ENCODE results near the gene NPTXR. TPM values are rescaled to one million over a fixed set of nuclear protein-coding genes. Genes with fewer than 3 reads are reported as not detected.
A peak's percentile ranks its signal among the peaks of the same experiment; 100 is the strongest.

Gene NPTXR
- total RNA-seq, 1 donor from 2014 or later = 24.7 TPM

GRCh38 chr22:38799265-38800002 lies 44.4 kb downstream of the NPTXR start:
- no peak for DNase-seq (ENCODE audit: low read depth)

DNA sequence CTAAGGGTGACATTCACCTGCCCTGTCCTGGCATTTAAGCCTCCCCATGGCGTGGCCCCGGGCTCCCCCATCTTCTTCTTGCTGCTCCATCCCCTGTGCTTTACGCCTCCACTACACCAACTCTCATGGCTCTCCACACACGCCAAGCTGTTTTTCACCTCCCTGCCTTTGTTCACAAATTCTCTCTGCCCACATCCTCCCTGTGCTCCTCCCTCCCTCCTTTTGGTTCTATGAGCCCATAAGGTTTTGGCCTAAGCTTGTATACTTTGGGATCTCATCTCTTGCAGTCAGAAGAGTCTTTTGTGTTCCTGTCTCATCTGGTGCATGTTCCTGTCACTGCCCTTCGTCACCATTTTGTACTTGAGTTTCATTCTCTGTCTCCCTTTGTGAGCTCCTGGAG lies 45.3 kb downstream of the NPTXR start:
- no peak for DNase-seq (ENCODE audit: low read depth)

DNA sequence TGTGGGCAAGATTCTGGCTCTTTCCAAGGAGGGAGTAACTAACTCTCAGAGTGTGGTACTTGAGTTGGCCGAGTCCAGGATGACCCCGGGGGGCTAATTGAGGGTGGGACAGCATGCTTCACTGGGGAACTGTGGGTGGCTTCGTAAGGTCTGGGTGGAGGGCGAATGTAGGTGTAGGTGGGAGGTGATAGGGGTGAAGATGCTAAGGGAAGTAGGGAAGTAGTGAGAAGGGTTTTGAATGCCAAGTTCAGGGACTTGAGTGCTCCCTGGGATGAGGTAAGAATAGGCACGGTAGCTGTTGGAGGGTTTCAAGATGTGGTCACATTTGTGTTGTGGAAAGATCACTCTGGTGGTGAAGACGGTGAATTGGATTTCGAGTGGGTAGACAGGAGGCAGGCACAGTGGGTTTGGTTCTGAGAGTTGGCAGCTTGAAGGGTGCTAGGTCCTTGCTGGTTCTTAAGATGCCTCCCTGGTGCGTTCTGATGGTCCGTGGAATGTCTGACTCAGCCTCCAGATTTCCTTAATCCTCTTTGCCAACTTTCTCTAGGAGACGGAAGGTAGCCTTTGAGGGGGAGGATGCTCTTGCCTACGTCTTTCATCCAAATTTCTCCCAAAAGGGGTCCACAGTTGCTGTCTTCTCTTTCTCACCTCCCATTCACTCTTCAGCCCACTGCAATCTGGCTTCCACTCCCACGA lies 47.4 kb downstream of the NPTXR start:
- no peak for DNase-seq (ENCODE audit: low read depth)

DNA sequence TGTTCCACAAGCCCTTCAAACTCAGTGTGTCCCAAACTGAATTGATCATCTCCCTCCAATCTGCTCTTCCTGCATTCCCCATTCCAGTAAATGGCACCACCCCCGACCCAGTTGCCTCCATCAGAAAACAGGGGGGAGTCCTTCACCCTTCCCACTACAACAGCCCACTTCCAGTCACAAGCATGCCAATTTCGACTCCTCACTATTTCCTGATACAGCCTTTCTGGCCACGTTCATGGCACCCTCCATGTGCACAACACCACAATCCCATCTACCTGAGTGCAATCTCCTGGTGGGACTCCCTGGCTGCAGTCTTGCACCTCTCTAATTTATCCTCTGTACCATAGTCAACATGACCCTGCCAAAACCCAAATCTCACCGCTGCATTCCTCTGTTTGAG lies 48.3 kb downstream of the NPTXR start:
- DNase-seq (ENCODE audit: low read depth) = no peak

- DNase-seq (ENCODE audit: low read depth) = peak; percentile 99
Measured at GRCh38 chr22:38793721-38794466, 49.9 kb downstream of the NPTXR start, which contains the start of gene DNAL4. TSS of gene DNAL4 (minus strand) at chr22:38794143. CDS start at chr22:38782731, 11,412 bp downstream.

DNA sequence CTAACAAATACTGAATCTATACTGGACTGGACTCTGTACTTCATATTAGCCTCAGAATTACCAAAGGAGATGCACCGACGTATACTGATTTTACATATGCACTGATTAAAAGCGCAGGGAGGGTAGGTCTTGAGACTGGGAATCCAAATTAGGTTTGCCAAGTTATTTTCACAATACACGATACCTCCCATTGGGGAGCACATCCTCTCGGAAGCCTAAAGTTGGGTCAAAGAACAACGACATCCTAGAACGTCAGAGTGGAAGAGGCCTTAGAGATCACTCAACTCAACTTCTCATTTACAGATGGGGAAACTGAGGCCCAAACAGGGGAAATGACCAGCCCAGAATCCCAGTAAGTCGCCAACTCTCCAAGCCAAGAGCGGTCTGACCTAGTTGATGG lies 50.5 kb downstream of the NPTXR start:
- no peak for DNase-seq (ENCODE audit: low read depth)

DNA sequence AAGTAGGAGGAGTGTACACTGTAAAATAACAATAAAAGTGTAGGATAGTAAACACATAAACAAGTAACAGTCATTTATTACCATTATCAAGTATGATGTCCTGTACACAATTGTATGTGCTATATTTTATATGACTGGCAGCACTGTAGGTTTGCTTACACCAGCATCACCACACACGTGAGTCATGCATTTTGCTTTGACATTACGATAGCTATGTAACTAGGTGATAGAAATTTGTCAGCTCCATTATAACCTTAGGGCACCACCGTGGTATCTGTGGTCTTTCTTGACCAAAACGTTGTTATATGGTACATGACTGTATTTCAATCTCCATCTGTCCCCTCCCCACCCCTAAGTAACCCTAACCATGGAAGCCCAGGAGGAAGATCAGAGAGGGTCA lies 51.0 kb downstream of the NPTXR start:
- peak; percentile 34 for DNase-seq (ENCODE audit: low read depth)

GRCh38 chr22:38789606-38790005 lies 54.2 kb downstream of the NPTXR start:
- DNase-seq (ENCODE audit: low read depth) = no peak

DNA sequence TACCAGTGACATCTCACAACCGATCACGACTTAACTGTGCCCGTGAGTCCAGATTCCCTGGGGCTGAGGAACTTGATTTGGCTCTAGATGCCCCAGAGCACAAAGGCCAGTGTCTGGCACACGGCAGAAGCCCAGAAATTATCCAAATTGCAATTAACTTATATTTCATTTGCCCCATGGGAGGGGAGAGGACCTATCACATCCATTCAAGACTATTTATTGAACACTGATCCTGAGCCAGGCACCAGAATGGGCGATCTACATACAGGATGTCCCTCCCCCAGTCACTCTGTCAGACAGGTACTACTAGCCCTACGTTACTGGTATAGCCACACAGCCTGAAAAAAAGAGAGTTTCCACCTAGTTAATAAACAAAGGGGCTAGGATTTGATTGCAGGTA lies 55.0 kb downstream of the NPTXR start:
- no peak for DNase-seq (ENCODE audit: low read depth)

GRCh38 chr22:38788021-38788816 lies 55.6 kb downstream of the NPTXR start:
- DNase-seq (ENCODE audit: low read depth) = peak; percentile 88

DNA sequence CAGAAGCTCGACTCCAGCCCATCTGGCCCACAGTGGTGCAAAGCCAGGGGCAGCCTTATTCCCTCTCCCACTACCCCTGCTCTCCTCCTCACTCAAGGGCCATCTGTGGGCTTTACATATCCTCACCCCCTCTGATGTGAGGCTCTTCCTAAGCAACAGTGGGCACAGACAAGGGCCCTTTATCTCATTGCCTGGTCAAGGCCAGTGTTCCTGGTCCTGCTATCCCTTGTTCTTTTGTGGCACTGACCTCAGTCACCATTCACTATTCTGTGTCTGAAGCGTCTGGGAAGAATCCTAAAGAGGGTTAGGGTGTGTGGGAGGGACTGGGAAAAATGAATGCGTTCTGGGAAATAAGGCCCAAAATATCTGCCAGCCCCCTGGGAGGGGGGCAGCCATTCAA lies 57.2 kb downstream of the NPTXR start:
- no peak for DNase-seq (ENCODE audit: low read depth)

DNA sequence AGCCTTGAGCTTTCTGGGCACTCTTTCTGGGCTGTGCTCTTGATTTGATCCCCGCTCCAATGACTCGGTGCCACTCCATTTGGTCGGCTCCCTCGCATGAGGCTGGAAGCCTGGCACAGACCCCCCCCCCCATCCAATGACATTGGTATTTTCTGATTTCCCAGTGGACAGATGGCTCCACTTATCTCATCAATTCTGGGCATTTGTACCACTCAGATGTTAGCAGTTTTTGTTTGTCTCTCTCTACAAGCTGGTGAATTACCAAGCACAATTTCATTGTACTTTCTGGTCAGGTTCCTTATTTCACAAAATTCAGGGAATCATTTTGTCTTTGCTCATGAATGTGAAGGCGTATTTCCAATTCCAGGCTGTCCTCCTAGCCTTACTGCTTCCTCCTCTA lies 59.0 kb downstream of the NPTXR start:
- no peak for DNase-seq (ENCODE audit: low read depth)

DNA sequence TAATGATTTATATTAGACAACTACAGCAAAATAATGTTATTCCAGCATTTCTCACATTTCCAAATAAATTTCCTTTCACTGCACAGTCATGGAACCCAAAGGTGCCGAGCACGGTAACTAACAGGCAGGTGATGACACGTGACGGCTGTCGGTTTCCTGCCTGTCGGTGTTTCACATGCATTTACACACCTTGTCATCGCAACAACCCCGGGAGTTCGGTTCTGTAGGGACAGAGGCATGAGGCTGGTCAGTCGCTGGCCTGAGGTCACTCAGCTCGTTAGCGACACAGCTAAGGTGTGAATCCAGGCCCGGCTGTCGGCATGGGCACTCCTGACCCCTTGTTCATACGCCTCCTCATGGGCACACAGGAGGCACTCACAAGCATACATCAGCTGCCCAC lies 59.8 kb downstream of the NPTXR start:
- no peak for DNase-seq (ENCODE audit: low read depth)

DNA sequence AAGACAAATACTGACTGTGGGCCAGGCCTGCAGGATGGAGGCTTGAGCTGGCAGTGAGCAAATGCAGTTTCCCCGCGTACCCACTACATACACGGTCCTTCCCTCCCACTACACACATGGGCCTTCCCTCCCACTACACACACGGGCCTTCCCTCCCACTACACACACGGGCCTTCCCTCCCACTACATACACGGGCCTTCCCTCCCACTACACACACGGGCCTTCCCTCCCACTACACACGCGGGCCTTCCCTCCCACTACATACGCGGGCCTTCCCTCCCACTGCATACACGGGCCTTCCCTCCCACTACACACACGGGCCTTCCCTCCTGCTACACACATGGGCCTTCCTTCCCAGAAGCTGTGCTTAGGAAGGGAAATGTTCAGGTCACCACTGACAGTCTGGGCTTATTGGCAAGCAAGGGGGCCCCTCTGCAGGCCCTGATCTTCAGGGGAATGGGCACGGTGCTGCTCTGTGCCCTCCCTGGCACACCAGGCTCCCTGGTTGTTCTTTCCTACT lies 60.7 kb downstream of the NPTXR start:
- no peak for DNase-seq (ENCODE audit: low read depth)

DNA sequence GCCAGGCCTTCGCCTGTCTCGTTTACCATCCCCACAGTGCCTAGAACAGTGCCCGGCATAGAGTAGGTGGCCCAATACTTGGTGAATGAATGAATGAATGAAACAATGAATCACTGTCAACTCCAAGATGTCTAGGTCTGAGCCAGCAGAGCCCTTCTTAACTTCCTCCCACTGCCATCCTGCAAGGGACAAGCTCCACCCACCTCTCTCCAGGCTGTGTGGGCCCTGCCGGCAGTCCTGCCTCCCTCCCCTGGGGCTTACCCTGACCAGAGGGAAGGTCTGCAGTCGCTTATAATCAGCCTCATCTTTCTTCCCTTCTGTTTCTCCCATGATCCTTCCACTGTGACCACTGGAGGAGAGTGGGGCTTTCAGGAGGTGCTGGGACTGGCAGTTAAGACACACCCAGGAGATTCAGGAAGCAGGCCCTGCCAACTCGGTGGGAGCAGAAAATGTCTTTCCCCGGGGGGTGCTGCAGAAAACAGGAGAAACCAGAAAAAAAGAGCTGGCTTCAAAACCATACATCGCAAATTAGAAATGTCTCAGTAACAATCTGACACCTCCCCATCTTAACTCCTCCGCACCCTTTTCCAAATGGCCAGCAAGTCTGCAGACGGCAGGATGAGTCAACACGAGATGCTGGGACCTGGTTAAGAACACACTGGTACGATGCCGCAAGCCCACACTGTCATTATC lies 61.3 kb downstream of the NPTXR start:
- DNase-seq (ENCODE audit: low read depth) = no peak

- no peak for DNase-seq (ENCODE audit: low read depth)
Measured at GRCh38 chr22:38781033-38781432, 62.8 kb downstream of the NPTXR start.

GRCh38 chr22:38777087-38777671 lies 66.6 kb downstream of the NPTXR start:
- no peak for DNase-seq (ENCODE audit: low read depth)

DNA sequence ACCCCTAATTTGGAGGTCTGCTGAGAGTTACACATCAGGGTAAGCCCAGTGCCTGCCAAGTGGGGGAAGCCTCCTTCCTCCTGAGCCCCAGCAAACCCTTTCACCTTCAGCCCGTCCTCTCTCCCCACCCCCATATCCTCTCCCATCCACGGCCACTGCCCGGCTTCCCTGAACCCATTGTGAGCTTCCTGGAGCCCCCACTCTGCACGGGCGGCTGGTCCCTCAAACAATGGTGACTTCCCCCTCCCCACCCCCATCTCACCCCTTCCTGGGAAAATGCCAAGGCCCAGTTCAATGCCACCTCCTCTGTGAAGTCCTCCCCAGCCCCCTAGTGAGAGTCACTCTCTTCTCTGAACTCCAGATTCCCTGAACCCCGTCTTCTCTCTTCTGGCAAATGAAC lies 67.7 kb downstream of the NPTXR start:
- DNase-seq (ENCODE audit: low read depth) = no peak

GRCh38 chr22:38775656-38776055 lies 68.2 kb downstream of the NPTXR start:
- no peak for DNase-seq (ENCODE audit: low read depth)

DNA sequence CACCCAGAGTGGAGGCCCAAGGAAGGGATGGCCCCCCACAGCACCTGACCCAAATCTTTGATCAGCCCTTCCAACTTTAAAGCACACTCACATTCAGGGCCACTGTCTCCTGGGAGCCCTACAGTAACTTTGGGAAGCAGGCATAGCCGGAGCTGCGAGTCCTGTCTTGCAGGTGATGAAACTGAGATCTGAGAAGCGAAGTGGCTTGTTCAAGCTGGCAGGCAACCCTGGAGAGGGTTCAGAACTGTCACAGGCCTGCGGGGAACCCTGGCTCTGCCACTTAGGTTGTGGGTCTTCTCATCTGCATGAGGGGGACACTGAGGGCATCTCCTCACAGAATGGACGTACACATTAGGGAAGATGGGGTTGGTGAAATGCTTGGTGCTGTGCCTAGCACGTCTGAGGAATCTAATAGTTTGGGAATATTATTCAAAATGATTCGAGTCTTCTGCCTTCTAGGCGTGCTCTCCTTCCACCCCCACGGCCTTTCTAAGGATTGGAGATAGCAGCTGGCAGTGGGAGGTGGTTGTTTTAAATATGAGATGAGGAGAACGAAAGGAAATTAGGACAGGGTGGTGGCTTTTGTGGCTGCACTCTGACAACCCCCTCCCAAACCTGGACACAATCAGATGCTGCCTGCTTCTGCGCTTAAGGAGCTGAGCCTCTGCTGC lies 69.2 kb downstream of the NPTXR start:
- no peak for DNase-seq (ENCODE audit: low read depth)
